Astrocyte (in vitro differentiated cells and primary cell): ENCODE measurements around the gene ISY1. TPM values are rescaled to one million over a fixed set of nuclear protein-coding genes. Genes with fewer than 3 reads are reported as not detected.
"Not testable (repeated sequence)": the region's sequence is repeated elsewhere in the genome, so short reads cannot be mapped to it uniquely, and the experiment has no call there.

Experiments
- DNase-seq: peaks from one replicate; pipeline ENCODE4 v3.0.0-alpha.2; 2010; ENCODE audit warnings: low read depth
- FAIRE-seq: peaks from 2 replicates; lab custom pipeline; 2011; peaks lifted over from hg19 to GRCh38; lab: Jason Lieb, UNC
- H2AFZ ChIP-seq: 2 replicates; pipeline ENCODE4 v1.6.0; 2012; ENCODE audit warnings: low read depth, low read length, inconsistent platforms
- H3K27ac ChIP-seq: 2 replicates; pipeline ENCODE4 v1.5.1; 2011; ENCODE audit warnings: low read depth, low read length, inconsistent platforms
- H3K27me3 ChIP-seq: 2 replicates; pipeline ENCODE4 v1.6.0; 2011; ENCODE audit warnings: low read length, inconsistent platforms; ENCODE audit not compliant: insufficient read depth
- H3K36me3 ChIP-seq: 2 replicates; pipeline ENCODE4 v1.5.1; 2011; ENCODE audit warnings: low read length, inconsistent platforms; ENCODE audit not compliant: insufficient read depth
- H3K4me1 ChIP-seq: 2 replicates; pipeline ENCODE4 v1.5.1; 2011; ENCODE audit warnings: low read length, inconsistent platforms; ENCODE audit not compliant: insufficient read depth
- H3K4me2 ChIP-seq: 2 replicates; pipeline ENCODE4 v1.6.0; 2012; ENCODE audit warnings: low read length, inconsistent platforms
- H3K4me3 ChIP-seq: 2 replicates; pipeline ENCODE4 v1.5.1; 2011; ENCODE audit warnings: low read depth, mild to moderate bottlenecking, low read length, inconsistent platforms; ENCODE audit not compliant: insufficient read depth
- H3K79me2 ChIP-seq: 2 replicates; pipeline ENCODE4 v1.6.0; 2012; ENCODE audit warnings: mild to moderate bottlenecking, low read length, inconsistent platforms; ENCODE audit not compliant: insufficient read depth
- H3K9ac ChIP-seq: 2 replicates; pipeline ENCODE4 v1.6.0; 2012; ENCODE audit warnings: mild to moderate bottlenecking, low read length, inconsistent platforms
- H3K9me3 ChIP-seq: 2 replicates; pipeline ENCODE4 v1.5.1; 2012; ENCODE audit warnings: low read depth, mild to moderate bottlenecking, low read length, inconsistent platforms; ENCODE audit not compliant: insufficient read depth
- H4K20me1 ChIP-seq: 2 replicates; pipeline ENCODE4 v1.6.0; 2012; ENCODE audit warnings: low read length, inconsistent platforms; ENCODE audit not compliant: insufficient read depth
- H3K27ac Mint-ChIP-seq: one replicate; pipeline ENCODE4 v1.8.0; 2021; ENCODE audit warnings: mild to moderate bottlenecking, mixed read lengths; ENCODE audit not compliant: unreplicated experiment
- H3K27me3 Mint-ChIP-seq: one replicate; pipeline ENCODE4 v1.8.0; 2021; ENCODE audit warnings: low read depth, mixed read lengths; ENCODE audit not compliant: unreplicated experiment
- H3K36me3 Mint-ChIP-seq: one replicate; pipeline ENCODE4 v1.8.0; 2021; ENCODE audit warnings: low read depth, mixed read lengths; ENCODE audit not compliant: unreplicated experiment
- H3K4me1 Mint-ChIP-seq: one replicate; pipeline ENCODE4 v1.8.0; 2021; ENCODE audit warnings: low read depth, mixed read lengths; ENCODE audit not compliant: unreplicated experiment
- H3K4me3 Mint-ChIP-seq: one replicate; pipeline ENCODE4 v1.8.0; 2021; ENCODE audit warnings: mild to moderate bottlenecking, moderate library complexity, mixed read lengths; ENCODE audit not compliant: unreplicated experiment
- H3K9me3 Mint-ChIP-seq: one replicate; pipeline ENCODE4 v1.8.0; 2021; ENCODE audit warnings: mild to moderate bottlenecking, mixed read lengths; ENCODE audit not compliant: unreplicated experiment
- CTCF ChIP-seq: IDR thresholded peaks from 2 replicates; pipeline ENCODE4 v1.5.1; 2011; ENCODE audit warnings: low read depth, mild to moderate bottlenecking, inconsistent platforms, low read length, moderate library complexity; ENCODE audit not compliant: insufficient read depth
- EZH2 ChIP-seq: IDR thresholded peaks from 2 replicates; pipeline ENCODE4 v1.6.1; 2012; ENCODE audit warnings: mild to moderate bottlenecking, low read length, inconsistent platforms; ENCODE audit not compliant: insufficient read depth
- total RNA-seq: library from RNA; stranded (reverse); gene quantifications from 2 replicates; pipeline ENCODE4 v1.2.1, GENCODE V29; 2021

The ISY1 gene
- total RNA-seq, 1 donor from 2014 or later, result 26.6 TPM

GRCh38 chr3:129197321-129197720 lies 36.5 kb upstream of the ISY1 start:
- TF ChIP-seq EZH2, result no peak
- TF ChIP-seq CTCF, result no peak
- Mint-ChIP-seq H3K9me3 (no peaks in the 10 kb centered on the region), H3K27ac (peak overlapping the region; percentile 92), H3K36me3 (no peaks in the 10 kb centered on the region), H3K4me3 (no peak overlapping the region), H3K27me3 (no peaks in the 10 kb centered on the region), H3K4me1 (peaks cover 22% of the 10 kb centered on the region)
- Histone ChIP-seq H2AFZ (no peak overlapping the region), H3K27me3 (no peaks in the 10 kb centered on the region), H3K36me3 (no peaks in the 10 kb centered on the region), H3K4me3 (no peak overlapping the region), H3K9me3 (no peaks in the 10 kb centered on the region), H3K9ac (no peak overlapping the region), H4K20me1 (no peaks in the 10 kb centered on the region), H3K79me2 (no peaks in the 10 kb centered on the region), H3K4me2 (no peak overlapping the region), H3K4me1 (peaks cover 11% of the 10 kb centered on the region), H3K27ac (no peak overlapping the region)
- FAIRE-seq (no peak), DNase-seq (no peak)

GRCh38 chr3:129196601-129197000 lies 35.7 kb upstream of the ISY1 start:
- Histone ChIP-seq H3K36me3 (no peaks in the 10 kb centered on the region), H3K79me2 (no peaks in the 10 kb centered on the region), H3K27ac (peak overlapping the region; percentile 82), H4K20me1 (no peaks in the 10 kb centered on the region), H3K4me2 (peak overlapping the region; percentile 83), H2AFZ (no peak overlapping the region), H3K4me1 (peaks cover 11% of the 10 kb centered on the region), H3K4me3 (no peak overlapping the region), H3K27me3 (no peaks in the 10 kb centered on the region), H3K9ac (peak overlapping the region; percentile 72), H3K9me3 (no peaks in the 10 kb centered on the region)
- H3K36me3 Mint-ChIP-seq, result no peaks in the 10 kb centered on the region
- FAIRE-seq (no peak), DNase-seq (no peak)
- TF ChIP-seq CTCF (no peak), EZH2 (no peak)
- H3K4me1 Mint-ChIP-seq, result peaks cover 22% of the 10 kb centered on the region
- no peaks in the 10 kb centered on the region for H3K9me3 Mint-ChIP-seq
- peak overlapping the region; percentile 92 for H3K27ac Mint-ChIP-seq
- no peak overlapping the region for H3K4me3 Mint-ChIP-seq
- no peaks in the 10 kb centered on the region for H3K27me3 Mint-ChIP-seq

- H2AFZ ChIP-seq, result peak overlapping the region; percentile 69
- TF ChIP-seq CTCF (no peak), EZH2 (no peak)
- peaks cover 22% of the 10 kb centered on the region for H3K4me1 Mint-ChIP-seq
- no peaks in the 10 kb centered on the region for H3K79me2 ChIP-seq
- no peaks in the 10 kb centered on the region for H3K27me3 Mint-ChIP-seq
- H3K36me3 ChIP-seq, result no peaks in the 10 kb centered on the region
- H4K20me1 ChIP-seq, result no peaks in the 10 kb centered on the region
- peak overlapping the region; percentile 83 for H3K4me2 ChIP-seq
- DNase-seq (peak; percentile 93), FAIRE-seq (peak; percentile 99)
- H3K27me3 ChIP-seq, result no peaks in the 10 kb centered on the region
- H3K9ac ChIP-seq, result peak overlapping the region; percentile 72
- no peaks in the 10 kb centered on the region for H3K9me3 Mint-ChIP-seq
- H3K27ac ChIP-seq, result peak overlapping the region; percentile 82
- peak overlapping the region; percentile 92 for H3K27ac Mint-ChIP-seq
- peak overlapping the region; percentile 71 for H3K4me3 Mint-ChIP-seq
- H3K9me3 ChIP-seq, result no peaks in the 10 kb centered on the region
- no peaks in the 10 kb centered on the region for H3K36me3 Mint-ChIP-seq
- peak overlapping the region; percentile 32 for H3K4me3 ChIP-seq
- peaks cover 11% of the 10 kb centered on the region for H3K4me1 ChIP-seq
Observed at GRCh38 chr3:129195731-129196256, 34.9 kb upstream of the ISY1 start.

GRCh38 chr3:129189793-129190192 lies 28.9 kb upstream of the ISY1 start:
- not testable (repeated sequence) for H3K27ac ChIP-seq, FAIRE-seq, H3K27me3 Mint-ChIP-seq, H3K36me3 ChIP-seq, H3K4me3 Mint-ChIP-seq, H3K4me3 ChIP-seq, H3K36me3 Mint-ChIP-seq, H3K4me1 ChIP-seq, H3K9me3 ChIP-seq, H3K4me1 Mint-ChIP-seq, H2AFZ ChIP-seq, H3K27ac Mint-ChIP-seq, H3K4me2 ChIP-seq, H3K9me3 Mint-ChIP-seq, H3K27me3 ChIP-seq, H3K79me2 ChIP-seq, H3K9ac ChIP-seq, H4K20me1 ChIP-seq
- peak; percentile 19 for DNase-seq
